Esophagus muscularis mucosa (tissue), 3 donors: Measurements from ENCODE around the gene KCNN1.

Experiments
- POLR2A ChIP-seq: fragments of 450-650 bp; IDR thresholded peaks from one replicate; pipeline ENCODE4 v1.6.1; 2017; ENCODE audit warnings: antibody characterized with exemption, moderate library complexity, mild to moderate bottlenecking, low read depth
- POLR2AphosphoS5 ChIP-seq, 2 donors: sonication (generic); formaldehyde crosslinking; IDR thresholded peaks; one replicate each; pipeline ENCODE4 v1.6.1; 2017; ENCODE audit warnings: antibody characterized with exemption in 2 of 2
- TF ChIP-seq, protein P1 (sequence below), 3 experiments: fragments of 200-600 bp in 2 of 3; fragments of 450-650 bp in 1 of 3; sonication (generic) in 2 of 3; IDR thresholded peaks; one replicate each; pipeline ENCODE4 v1.5.1; 2017 to 2019; ENCODE audit warnings: antibody characterized with exemption in 3 of 3, mild to moderate bottlenecking in 2 of 3, moderate library complexity in 1 of 3

DNA sequence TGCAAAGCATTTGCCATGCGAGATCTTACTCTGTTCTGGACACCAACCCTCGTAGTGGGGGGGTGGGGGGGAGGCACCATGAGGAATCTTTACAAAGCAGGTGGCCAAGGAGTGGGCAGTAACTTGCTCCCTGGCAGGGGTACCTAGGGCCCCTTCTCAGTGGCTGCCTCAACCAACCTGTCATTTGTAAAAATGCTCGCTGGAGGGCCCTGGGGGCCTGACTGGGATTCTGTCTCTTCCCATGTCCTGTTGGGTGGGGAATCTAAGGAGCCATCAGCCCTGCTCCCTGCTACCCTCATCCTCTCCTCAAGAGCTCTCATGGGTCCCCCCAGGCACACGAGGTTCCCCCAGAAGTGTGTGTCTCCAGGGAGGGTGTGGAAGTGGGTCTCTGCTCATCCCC, 1.5 kb downstream of the KCNN1 start:
- TF ChIP-seq, protein P1, sequence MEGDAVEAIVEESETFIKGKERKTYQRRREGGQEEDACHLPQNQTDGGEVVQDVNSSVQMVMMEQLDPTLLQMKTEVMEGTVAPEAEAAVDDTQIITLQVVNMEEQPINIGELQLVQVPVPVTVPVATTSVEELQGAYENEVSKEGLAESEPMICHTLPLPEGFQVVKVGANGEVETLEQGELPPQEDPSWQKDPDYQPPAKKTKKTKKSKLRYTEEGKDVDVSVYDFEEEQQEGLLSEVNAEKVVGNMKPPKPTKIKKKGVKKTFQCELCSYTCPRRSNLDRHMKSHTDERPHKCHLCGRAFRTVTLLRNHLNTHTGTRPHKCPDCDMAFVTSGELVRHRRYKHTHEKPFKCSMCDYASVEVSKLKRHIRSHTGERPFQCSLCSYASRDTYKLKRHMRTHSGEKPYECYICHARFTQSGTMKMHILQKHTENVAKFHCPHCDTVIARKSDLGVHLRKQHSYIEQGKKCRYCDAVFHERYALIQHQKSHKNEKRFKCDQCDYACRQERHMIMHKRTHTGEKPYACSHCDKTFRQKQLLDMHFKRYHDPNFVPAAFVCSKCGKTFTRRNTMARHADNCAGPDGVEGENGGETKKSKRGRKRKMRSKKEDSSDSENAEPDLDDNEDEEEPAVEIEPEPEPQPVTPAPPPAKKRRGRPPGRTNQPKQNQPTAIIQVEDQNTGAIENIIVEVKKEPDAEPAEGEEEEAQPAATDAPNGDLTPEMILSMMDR (IDR thresholded peaks at IDR 0.05) = no peak
- TF ChIP-seq POLR2A (no peak), POLR2AphosphoS5 (IDR thresholded peaks at IDR 0.05) (no peak)
